Fibroblast of the conjunctiva (primary cell): ENCODE measurements around the gene LPP.

ENCODE experiments used
- DNase-seq: peaks from one replicate; pipeline ENCODE4 v3.0.0-alpha.2; 2010; ENCODE audit warnings: low read depth

LPP gene

DNA sequence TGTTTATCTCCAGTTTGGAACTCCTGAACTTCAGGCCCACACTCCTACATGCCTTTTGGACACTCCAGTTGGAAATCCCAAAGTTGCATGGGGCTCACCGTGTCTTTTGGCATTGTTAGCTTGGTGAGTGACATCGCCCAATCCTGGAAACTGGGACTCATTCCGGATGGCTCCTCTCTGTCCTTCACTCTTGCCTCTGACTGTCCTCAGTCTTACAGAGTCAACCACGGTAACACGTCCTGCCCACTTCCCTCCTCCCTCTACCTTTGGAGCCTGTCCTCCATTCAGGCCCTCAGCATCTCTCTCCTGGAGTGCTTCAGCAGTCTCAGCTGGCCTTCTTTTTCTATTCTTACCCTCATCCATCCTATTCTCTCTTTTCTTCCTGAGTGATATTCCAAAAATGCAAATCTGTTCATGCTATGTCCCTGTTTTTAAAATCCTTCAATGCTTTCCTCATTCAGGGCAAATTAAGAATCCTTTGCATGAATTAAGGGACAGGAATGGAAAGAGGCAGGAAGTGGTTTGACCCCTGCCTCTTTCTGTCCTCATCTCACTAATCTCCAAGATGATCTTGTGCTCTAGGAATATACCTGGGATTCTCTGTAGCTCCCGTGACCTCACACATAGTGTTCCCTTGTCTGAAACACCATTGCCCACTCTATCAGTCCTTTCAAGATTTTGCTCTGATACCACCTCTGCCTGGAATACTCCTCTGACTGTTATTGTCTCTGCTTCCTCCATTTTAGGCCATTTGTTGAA, 42.5 kb downstream of the LPP start:
- DNase-seq, result no peak

- no peak for DNase-seq
These were observed 43.5 kb downstream of the LPP start for GRCh38 chr3:188197388-188197847.

- no peak for DNase-seq
These were observed 44.0 kb downstream of the LPP start for GRCh38 chr3:188198001-188198400.

DNA sequence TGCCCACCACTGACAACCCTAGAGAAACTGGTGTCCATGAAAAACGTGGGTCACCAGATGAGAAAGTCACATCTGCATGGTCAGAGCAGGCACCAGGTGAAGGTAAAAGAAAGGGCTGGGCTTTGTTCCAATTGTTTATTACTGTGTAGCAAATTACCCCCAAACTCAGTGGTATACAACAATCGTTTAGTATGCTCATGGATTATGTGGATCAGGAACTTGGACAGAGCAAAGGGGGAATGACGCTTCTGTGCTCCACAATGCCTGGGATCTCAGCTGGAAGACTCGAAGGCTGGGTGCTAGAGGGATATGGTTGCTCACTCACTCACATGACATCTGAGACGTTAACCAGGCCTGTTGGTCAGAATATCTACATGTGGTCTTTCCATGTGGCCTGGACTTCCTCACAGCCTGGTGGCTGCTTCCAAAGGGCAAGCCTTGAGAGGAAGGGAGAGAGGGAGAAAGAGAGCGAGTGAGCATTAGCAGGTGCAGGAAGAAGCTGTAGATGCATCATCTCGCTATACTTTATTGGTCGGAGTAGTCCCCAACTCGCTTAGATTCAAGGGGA, 44.9 kb downstream of the LPP start:
- DNase-seq, result no peak

GRCh38 chr3:188199386-188199785, 45.4 kb downstream of the LPP start:
- DNase-seq, result no peak

DNA sequence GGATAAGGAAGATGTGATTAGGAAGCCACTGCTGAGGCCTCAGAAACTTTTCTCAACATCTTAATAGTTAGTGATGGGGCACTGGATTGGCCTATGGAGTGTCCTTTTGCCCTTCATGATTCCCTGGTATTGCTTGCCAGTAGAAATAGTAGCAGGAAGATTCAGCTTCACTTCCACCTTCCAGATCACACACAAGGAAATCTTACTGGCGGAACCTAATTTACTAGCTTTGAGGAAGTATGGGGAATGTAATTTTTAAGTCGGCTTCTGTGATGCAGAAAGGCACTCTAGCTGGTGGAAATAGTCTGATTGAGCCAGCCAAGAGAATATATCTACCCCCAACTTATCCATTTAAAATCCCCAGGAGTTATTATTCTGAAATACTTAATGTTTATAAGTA, 46.5 kb downstream of the LPP start:
- DNase-seq, result no peak

DNA sequence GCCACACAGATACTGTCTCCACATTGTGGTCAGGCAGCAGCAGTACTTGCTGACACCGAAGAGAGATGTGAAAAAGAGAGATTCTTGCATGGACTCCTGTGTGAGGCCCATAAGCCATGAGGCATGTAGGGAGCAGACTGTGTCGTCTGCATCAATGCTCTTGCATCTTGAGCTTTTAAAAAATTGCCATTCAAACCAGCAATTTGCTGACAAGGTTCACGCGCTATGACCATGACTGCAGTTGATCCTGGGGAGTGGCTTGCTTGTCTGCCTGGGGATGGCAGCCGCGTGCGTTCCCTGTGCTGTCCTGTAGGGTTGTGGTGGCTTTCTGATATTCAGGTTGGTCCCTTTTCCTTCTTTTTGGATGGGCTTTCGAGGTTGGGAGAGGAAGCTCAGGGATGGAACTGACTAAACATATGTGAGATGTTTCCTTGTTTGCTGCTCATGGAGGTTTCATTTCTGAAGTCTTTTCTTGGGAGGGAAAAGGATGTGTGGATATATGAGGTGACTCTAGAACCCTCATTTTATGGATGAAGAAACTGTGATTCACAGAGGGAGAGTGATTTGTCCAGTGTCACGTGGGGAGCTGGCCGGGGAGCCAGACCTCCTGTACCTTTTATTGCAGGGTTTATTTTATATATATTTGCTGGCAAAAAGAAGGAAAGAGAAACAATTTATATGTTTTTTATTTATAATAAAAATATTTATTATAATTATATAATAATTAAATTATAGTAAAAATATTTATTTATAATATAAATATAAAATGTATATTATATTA, 48.6 kb downstream of the LPP start:
- DNase-seq, result no peak

- no peak for DNase-seq
These were observed 50.6 kb downstream of the LPP start for GRCh38 chr3:188204526-188204925.

- DNase-seq, result no peak
These were observed 52.0 kb downstream of the LPP start for GRCh38 chr3:188205992-188206416.

- DNase-seq, result no peak
These were observed 52.8 kb downstream of the LPP start for GRCh38 chr3:188206787-188207186.

DNA sequence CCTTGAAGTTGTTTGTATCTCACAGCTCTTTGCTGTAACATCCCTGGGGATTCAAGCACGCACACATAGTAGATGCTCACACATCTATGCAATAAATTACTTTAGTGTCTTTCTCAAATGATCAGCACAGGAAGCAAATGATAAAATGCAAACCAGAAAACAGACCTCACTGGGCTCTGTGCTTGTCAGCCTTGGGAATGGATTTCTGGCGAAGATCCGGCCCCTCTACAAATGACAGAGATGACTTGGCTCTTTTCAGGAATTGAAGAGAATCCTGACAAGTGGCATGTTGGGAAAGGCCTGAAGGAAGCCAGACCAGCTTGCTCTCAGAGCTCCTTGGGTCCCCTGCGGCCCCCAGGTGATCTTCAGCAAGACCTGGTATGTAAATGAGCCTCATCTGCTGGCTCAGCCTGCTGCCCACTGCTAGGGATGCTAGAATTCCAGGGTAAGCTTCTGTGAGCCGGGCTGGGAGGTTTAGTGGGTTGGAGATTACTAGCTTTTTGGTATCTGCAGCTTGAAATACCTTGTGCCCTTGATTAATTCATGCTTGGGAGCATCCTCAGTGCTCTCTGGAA, 54.1 kb downstream of the LPP start:
- no peak for DNase-seq

DNA sequence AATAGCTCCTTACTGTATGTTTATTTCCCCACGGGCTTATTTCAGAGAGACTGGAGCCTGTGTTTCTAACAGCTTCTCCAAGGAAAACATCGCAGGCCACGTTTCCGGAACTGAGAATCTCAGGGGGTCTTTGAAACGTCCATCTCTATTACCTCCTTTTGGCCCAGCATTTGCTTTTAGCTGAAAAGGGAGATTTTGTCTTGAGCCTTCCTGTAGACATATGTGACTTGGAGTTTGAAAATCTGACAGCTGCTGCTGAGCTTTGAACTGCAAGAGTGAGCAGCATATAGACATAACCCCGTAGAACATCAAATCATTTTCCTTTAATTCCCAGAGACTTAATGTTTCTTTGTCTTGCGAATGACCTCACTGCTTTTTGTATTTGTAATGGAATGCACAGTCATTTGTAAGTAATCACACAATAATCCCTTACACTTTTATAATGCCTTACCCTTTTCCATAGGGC, 54.6 kb downstream of the LPP start:
- DNase-seq, result no peak

DNA sequence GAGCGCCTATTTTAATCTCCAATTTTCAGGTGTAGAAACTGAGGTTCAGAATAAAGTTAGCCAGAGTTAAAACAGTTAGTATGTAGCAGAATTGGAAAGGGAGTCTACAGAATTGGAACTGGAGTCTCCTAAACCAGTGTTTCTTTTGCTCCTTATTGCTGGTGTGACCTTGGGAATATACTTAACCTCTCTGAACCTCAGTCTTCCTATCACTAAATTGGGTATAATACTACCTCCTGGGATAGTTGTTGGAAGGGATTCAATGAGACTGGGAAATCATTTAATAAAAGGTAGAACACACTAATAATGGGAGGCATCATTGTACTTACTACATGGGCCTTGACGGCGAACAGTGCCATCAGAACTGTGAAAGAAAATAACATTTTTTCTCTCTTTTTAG, 55.1 kb downstream of the LPP start:
- no peak for DNase-seq

DNA sequence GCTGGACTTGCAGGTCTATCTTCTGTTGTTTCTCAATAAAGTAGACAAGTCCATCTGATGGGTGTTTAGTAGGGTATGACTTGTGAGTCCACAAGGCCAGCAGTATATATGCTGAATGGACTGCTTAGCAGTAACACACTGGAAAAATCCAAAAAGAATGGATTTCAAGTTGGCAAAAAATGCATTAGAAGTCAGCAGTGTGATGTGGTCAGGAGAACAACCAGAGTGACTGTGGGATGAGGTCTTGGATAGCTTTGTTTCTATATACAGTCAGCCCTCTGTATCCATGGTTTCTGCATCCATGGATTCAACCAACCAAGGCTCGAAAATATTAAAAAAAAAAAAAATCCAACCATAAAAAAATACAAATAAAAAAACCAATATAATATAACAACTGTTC, 55.8 kb downstream of the LPP start:
- no peak for DNase-seq

DNA sequence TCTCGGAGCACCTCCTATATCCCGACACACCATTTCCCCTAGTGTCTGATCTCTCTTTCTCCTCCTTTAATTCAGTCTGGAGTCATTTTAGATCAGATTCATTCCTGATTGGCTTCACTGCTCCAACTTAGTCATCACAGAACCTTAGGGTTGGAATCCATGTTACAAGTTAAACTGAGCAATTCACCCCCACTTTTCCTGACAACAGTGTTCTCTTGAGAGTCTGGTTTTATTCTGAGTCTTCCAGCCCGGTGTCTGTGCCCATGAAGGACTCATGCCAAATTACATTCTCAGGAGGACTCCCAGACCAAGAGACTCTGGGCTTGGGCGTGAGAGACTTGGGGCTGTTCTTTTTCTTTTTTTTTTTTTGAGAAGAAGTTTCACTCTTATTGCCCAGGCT, 57.5 kb downstream of the LPP start:
- DNase-seq, result no peak

- peak; percentile 35 for DNase-seq
These were observed 58.5 kb downstream of the LPP start for GRCh38 chr3:188212308-188212969.

GRCh38 chr3:188214442-188214841, 60.5 kb downstream of the LPP start:
- no peak for DNase-seq

DNA sequence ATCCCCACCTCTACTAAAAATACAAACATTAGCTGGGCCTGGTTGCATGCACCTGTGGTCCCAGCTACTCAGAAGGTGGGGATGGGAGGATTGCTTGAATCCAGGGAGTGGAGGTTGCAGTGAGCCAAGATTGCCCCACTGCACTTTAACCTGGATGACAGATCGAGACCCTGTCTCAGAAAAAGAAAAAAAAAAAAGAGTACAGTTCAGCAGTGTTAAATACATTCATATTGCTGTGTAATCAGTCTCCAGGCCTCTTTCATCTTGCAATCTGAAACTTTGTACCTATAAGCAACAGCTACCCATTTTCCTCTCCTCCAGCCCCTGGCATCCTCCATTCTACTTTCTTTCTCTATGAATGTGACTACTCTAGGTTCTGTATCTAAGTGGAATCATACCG, 61.2 kb downstream of the LPP start:
- DNase-seq, result no peak

- DNase-seq, result no peak
These were observed 63.1 kb downstream of the LPP start for GRCh38 chr3:188217011-188217463.

DNA sequence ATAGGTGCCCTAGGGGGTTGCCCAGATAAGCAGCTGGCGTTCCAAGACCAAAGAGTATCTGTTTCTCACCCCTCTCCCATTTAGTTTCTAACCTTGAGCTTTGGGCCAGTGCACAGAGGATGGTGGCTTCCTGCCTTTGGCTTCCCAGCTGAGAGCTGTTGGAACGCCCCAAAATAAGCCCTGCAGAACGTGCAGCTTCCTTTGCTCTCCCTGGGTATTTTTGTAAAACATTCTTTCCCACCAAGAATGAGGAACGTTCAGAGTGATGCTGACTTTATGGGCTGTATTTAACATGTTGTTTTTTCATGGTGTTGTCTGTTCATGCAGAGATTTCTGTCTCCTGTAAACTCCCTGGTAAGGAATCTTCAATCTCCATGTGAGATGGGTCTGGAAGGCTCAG, 63.8 kb downstream of the LPP start:
- DNase-seq, result no peak

DNA sequence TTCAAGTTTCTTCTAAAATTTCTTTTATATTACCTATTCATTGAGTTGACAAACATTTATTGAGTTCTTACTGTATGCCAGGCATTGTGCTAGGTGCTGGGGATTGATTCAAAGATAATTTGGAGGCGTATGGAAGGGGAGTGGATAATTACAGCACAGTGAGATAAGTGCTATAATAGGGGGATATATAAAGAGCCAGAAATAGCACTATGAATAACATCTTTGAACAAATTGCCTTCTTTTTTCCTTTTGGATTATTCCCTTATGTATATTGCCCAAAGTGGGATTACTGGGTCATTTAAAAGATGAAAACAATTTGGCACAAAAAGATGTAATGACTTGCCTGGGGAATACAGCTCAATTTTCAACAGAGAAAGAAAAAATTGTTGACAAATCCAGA, 64.6 kb downstream of the LPP start:
- DNase-seq, result no peak

- no peak for DNase-seq
These were observed 65.2 kb downstream of the LPP start for GRCh38 chr3:188219147-188219546.
